ENCODE data around the gene CWC27. TPM values are rescaled to one million over a fixed set of nuclear protein-coding genes. Genes with fewer than 3 reads are reported as not detected.

Gene CWC27
- total and polyA plus RNA-seq, 10 donors, result 11.1 to 22.1 (median 15.9) TPM

GRCh38 chr5:64742411-64742810, 26.3 kb upstream of the CWC27 start:
- 91 to 98% (median 98%) methylated on average over 1 of the region's 1 CpG for WGBS, 5 donors
- no peaks in the 10 kb centered on the region for H3K9me3 ChIP-seq
- no peaks in the 10 kb centered on the region for H3K27me3 ChIP-seq (replicated peaks in 1 of 7)
- H3K27ac ChIP-seq, result no peak overlapping the region
- no peak for TF ChIP-seq CTCF (IDR thresholded peaks at IDR 0.05 in 8 of 11, conservative IDR thresholded peaks at IDR 0.05 in 3 of 11)
- intact Hi-C loops (cut with DNase I; ENCODE audit: low total_unique reads), result no loop called here
- peaks cover 0 to 57% (median 22%) of the 10 kb centered on the region in 6 donors for H3K36me3 ChIP-seq
- no peaks in the 10 kb centered on the region for H3K4me1 ChIP-seq
- no peak overlapping the region for H3K4me3 ChIP-seq
- DNase-seq, result no peak

- Histone ChIP-seq H3K9me3 (no peaks in the 10 kb centered on the region), H3K27me3 (replicated peaks in 1 of 7) (no peaks in the 10 kb centered on the region), H3K27ac (no peak overlapping the region), H3K4me3 (no peak overlapping the region), H3K36me3 (peaks cover 0 to 58% (median 22%) of the 10 kb centered on the region in 6 donors), H3K4me1 (no peaks in the 10 kb centered on the region)
- no peak for DNase-seq
- intact Hi-C loops (cut with DNase I; ENCODE audit: low total_unique reads), result no loop called here
- no peak for TF ChIP-seq CTCF (IDR thresholded peaks at IDR 0.05 in 8 of 11, conservative IDR thresholded peaks at IDR 0.05 in 3 of 11)
- TF ChIP-seq POLR2A (IDR thresholded peaks at IDR 0.05), result no peak
- TF ChIP-seq POLR2AphosphoS5 (IDR thresholded peaks at IDR 0.05), result no peak
Measured at GRCh38 chr5:64742821-64743220, 25.9 kb upstream of the CWC27 start.

GRCh38 chr5:64744914-64745313, 23.8 kb upstream of the CWC27 start:
- 94 to 100% (median 100%) methylated on average over 1 of the region's 1 CpG for WGBS, 5 donors
- Histone ChIP-seq H3K9me3 (no peaks in the 10 kb centered on the region), H3K4me3 (no peak overlapping the region), H3K36me3 (peaks cover 0 to 37% (median 10%) of the 10 kb centered on the region in 6 donors), H3K27ac (no peak overlapping the region), H3K27me3 (replicated peaks in 1 of 7) (no peaks in the 10 kb centered on the region), H3K4me1 (no peaks in the 10 kb centered on the region)
- intact Hi-C loops (cut with DNase I; ENCODE audit: low total_unique reads), result no loop called here
- DNase-seq, result no peak
- TF ChIP-seq CTCF (IDR thresholded peaks at IDR 0.05 in 8 of 11, conservative IDR thresholded peaks at IDR 0.05 in 3 of 11), result no peak
- TF ChIP-seq POLR2AphosphoS5 (IDR thresholded peaks at IDR 0.05), result no peak
- TF ChIP-seq POLR2A (IDR thresholded peaks at IDR 0.05), result no peak

- Histone ChIP-seq H3K4me1 (no peaks in the 10 kb centered on the region), H3K27me3 (replicated peaks in 1 of 7) (no peaks in the 10 kb centered on the region), H3K9me3 (no peaks in the 10 kb centered on the region), H3K36me3 (peaks cover 0 to 29% (median 2%) of the 10 kb centered on the region in 6 donors), H3K27ac (no peak overlapping the region), H3K4me3 (no peak overlapping the region)
- 78 to 97% (median 91%) methylated on average over 1 of the region's 1 CpG for WGBS, 5 donors
- DNase-seq, result no peak
- intact Hi-C loops (cut with DNase I; ENCODE audit: low total_unique reads), result no loop called here
- no peak for TF ChIP-seq CTCF (IDR thresholded peaks at IDR 0.05 in 8 of 11, conservative IDR thresholded peaks at IDR 0.05 in 3 of 11)
- TF ChIP-seq POLR2A (IDR thresholded peaks at IDR 0.05), result no peak
- TF ChIP-seq POLR2AphosphoS5 (IDR thresholded peaks at IDR 0.05), result no peak
Measured at GRCh38 chr5:64746446-64746845, 22.3 kb upstream of the CWC27 start.

All from spleen (tissue), 11 donors.